HL-60 (cell line): ENCODE measurements around the gene SAP25.
"Not testable (repeated sequence)": the region's sequence is repeated elsewhere in the genome, so short reads cannot be mapped to it uniquely, and the experiment has no call there.

Experiments used
- DNase-seq, 2 experiments: peaks; one replicate each; pipeline ENCODE4 v3.0.0-alpha.2; 2010 to 2020; ENCODE audit warnings: low read depth in 1 of 2, low spot score in 1 of 2
- H3K27ac ChIP-seq: fragments of 250-450 bp; sonication (Bioruptor Pico); replicated peaks from 2 replicates; pipeline ENCODE4 v1.5.1; 2020; ENCODE audit warnings: mild to moderate bottlenecking, moderate library complexity
- H3K27me3 ChIP-seq: fragments of 250-450 bp; sonication (Bioruptor Pico); 2 replicates; pipeline ENCODE4 v1.5.1; 2021; ENCODE audit warnings: mild to moderate bottlenecking, moderate library complexity; ENCODE audit not compliant: insufficient read depth, poor library complexity, severe bottlenecking
- H3K4me3 ChIP-seq: replicated peaks from 2 replicates; pipeline ENCODE4 v1.5.1; 2011; ENCODE audit warnings: mild to moderate bottlenecking, control low read depth, low read length; ENCODE audit not compliant: insufficient read depth
- CTCF ChIP-seq: IDR thresholded peaks from one replicate; pipeline ENCODE4 v1.5.1; 2011; ENCODE audit warnings: low read length, control low read depth, inconsistent platforms; ENCODE audit not compliant: insufficient read depth
- GABPA ChIP-seq: IDR thresholded peaks from 2 replicates; pipeline ENCODE4 v1.6.1; 2012; ENCODE audit warnings: low read depth
- POLR2AphosphoS5 ChIP-seq: IDR thresholded peaks from 2 replicates; pipeline ENCODE4 v1.6.1; 2012; ENCODE audit warnings: low read depth
- REST ChIP-seq: IDR thresholded peaks from 2 replicates; pipeline ENCODE4 v1.6.1; 2012; ENCODE audit warnings: low read depth; ENCODE audit not compliant: insufficient replicate concordance
- SPI1 ChIP-seq: IDR thresholded peaks from 2 replicates; pipeline ENCODE4 v1.6.1; 2012; ENCODE audit warnings: low read depth, mild to moderate bottlenecking, borderline replicate concordance

SAP25 gene

GRCh38 chr7:100567031-100567730 lies 6.5 kb downstream of the SAP25 start:
- no peak overlapping the region for H3K27ac ChIP-seq
- peaks cover 3% of the 10 kb centered on the region for H3K27me3 ChIP-seq

GRCh38 chr7:100566018-100566531 lies 7.6 kb downstream of the SAP25 start:
- Histone ChIP-seq H3K4me3 (no peak overlapping the region), H3K27ac (no peak overlapping the region), H3K27me3 (peaks cover 3% of the 10 kb centered on the region)
- no peak for DNase-seq
- TF ChIP-seq REST, result no peak
- no peak for TF ChIP-seq SPI1
- TF ChIP-seq CTCF, result no peak
- no peak for TF ChIP-seq POLR2AphosphoS5
- no peak for TF ChIP-seq GABPA

More at GRCh38 chr7:100567031-100567730, 6.5 kb downstream of the SAP25 start:
- H3K4me3 ChIP-seq, result no peak overlapping the region
- TF ChIP-seq GABPA (no peak), POLR2AphosphoS5 (no peak), REST (no peak), SPI1 (no peak), CTCF (no peak)
- no peak for DNase-seq

GRCh38 chr7:100565133-100565571 lies 8.5 kb downstream of the SAP25 start:
- Histone ChIP-seq H3K27ac (no peak overlapping the region), H3K4me3 (no peak overlapping the region), H3K27me3 (no peaks in the 10 kb centered on the region)
- TF ChIP-seq SPI1 (no peak), POLR2AphosphoS5 (no peak), GABPA (no peak), CTCF (no peak), REST (no peak)
- no peak for DNase-seq

- H3K27me3 ChIP-seq, H3K4me3 ChIP-seq, H3K27ac ChIP-seq, DNase-seq: not testable (repeated sequence)
Observed at GRCh38 chr7:100564405-100564804, 9.3 kb downstream of the SAP25 start.
